GM10266 (cell line): ENCODE results near the gene MBNL3.

ENCODE experiments used
- DNase-seq: peaks from one replicate; pipeline ENCODE4 v3.0.0; 2012; ENCODE audit errors: extremely low spot score
- CTCF ChIP-seq: IDR thresholded peaks from 2 replicates; pipeline ENCODE4 v1.5.1; 2012; ENCODE audit warnings: mild to moderate bottlenecking, low read depth; ENCODE audit not compliant: control insufficient read depth, insufficient read depth; ENCODE audit errors: missing control alignments

The MBNL3 gene

GRCh38 chrX:132488819-132489577 lies at the start of gene MBNL3:
MBNL3 (minus strand) TSS chrX:132489038; CDS start chrX:132439611, 49,427 bp downstream.
- TF ChIP-seq CTCF = no peak
- peak; percentile 35 for DNase-seq

- no peak for TF ChIP-seq CTCF
- DNase-seq = no peak
Measured at GRCh38 chrX:132533409-132533808, 44.6 kb upstream of the MBNL3 start.

GRCh38 chrX:132532913-132533312 lies 44.1 kb upstream of the MBNL3 start:
- TF ChIP-seq CTCF = no peak
- DNase-seq = no peak

GRCh38 chrX:132532097-132532496 lies 43.3 kb upstream of the MBNL3 start:
- DNase-seq = no peak
- no peak for TF ChIP-seq CTCF

- TF ChIP-seq CTCF = no peak
- no peak for DNase-seq
Measured at GRCh38 chrX:132520792-132521191, 32.0 kb upstream of the MBNL3 start.

- DNase-seq = no peak
Measured at GRCh38 chrX:132520213-132520612, 31.4 kb upstream of the MBNL3 start.

GRCh38 chrX:132518401-132518800 lies 29.6 kb upstream of the MBNL3 start:
- no peak for TF ChIP-seq CTCF
- DNase-seq = no peak

More at GRCh38 chrX:132520213-132520612, 31.4 kb upstream of the MBNL3 start:
- no peak for TF ChIP-seq CTCF
